CD14-positive monocyte (primary cell): ENCODE results near the gene CCR3. TPM values are rescaled to one million over a fixed set of nuclear protein-coding genes. Genes with fewer than 3 reads are reported as not detected.

Experiments
- DNase-seq, 3 donors: peaks; one replicate each; pipeline ENCODE4 v3.0.0-alpha.2; 2011 to 2022
- H2AFZ ChIP-seq: 2 replicates; pipeline ENCODE4 v1.6.0; 2012; ENCODE audit warnings: mild to moderate bottlenecking, low read depth, low read length, inconsistent platforms; ENCODE audit not compliant: insufficient read depth, poor library complexity, severe bottlenecking
- H3K27ac ChIP-seq, 2 donors: 1 replicate in 1 of 2; 2 replicates in 1 of 2; pipeline ENCODE4 v1.5.1; 2012 to 2013; ENCODE audit warnings: low read length in 2 of 2, control low read depth in 1 of 2, inconsistent platforms in 1 of 2, low read depth in 1 of 2, mild to moderate bottlenecking in 1 of 2
- H3K27me3 ChIP-seq, 2 donors: one replicate each; pipeline versions ENCODE4 v1.6.0 to v1.6.1; 2011 to 2013; ENCODE audit warnings: low read length in 2 of 2; ENCODE audit not compliant: control insufficient read depth in 2 of 2, insufficient read depth in 2 of 2
- H3K36me3 ChIP-seq, 2 donors: replicated peaks in 1 of 2; 1 replicate in 1 of 2; 2 replicates in 1 of 2; pipeline versions ENCODE4 v1.5.1 to v1.6.1; 2012 to 2013; ENCODE audit warnings: low read length in 2 of 2, control low read depth in 1 of 2, inconsistent platforms in 1 of 2, mild to moderate bottlenecking in 1 of 2; ENCODE audit not compliant: insufficient read depth in 2 of 2, control insufficient read depth in 1 of 2
- H3K4me1 ChIP-seq, 2 donors: 1 replicate in 1 of 2; 2 replicates in 1 of 2; pipeline versions ENCODE4 v1.5.1 to v1.6.1; 2012 to 2013; ENCODE audit warnings: low read length in 2 of 2, control low read depth in 1 of 2, inconsistent platforms in 1 of 2, mild to moderate bottlenecking in 1 of 2, moderate library complexity in 1 of 2; ENCODE audit not compliant: insufficient read depth in 2 of 2, control insufficient read depth in 1 of 2
- H3K4me2 ChIP-seq: replicated peaks from 2 replicates; pipeline ENCODE3; 2012; ENCODE audit warnings: low read length, moderate library complexity, mild to moderate bottlenecking; ENCODE audit not compliant: poor library complexity, severe bottlenecking; ENCODE audit errors: extremely low read depth
- H3K4me3 ChIP-seq, 3 experiments: fragments of 200-600 bp in 1 of 3; sonication (generic) in 1 of 3; replicated peaks in 1 of 3; 1 replicate in 2 of 3; 2 replicates in 1 of 3; pipeline ENCODE4 v1.5.1; 2011 to 2013; ENCODE audit warnings: low read length in 3 of 3, mild to moderate bottlenecking in 3 of 3, control low read depth in 2 of 3, low read depth in 2 of 3, inconsistent platforms in 1 of 3, moderate library complexity in 1 of 3
- H3K79me2 ChIP-seq: 2 replicates; pipeline ENCODE4 v1.6.0; 2012; ENCODE audit warnings: mild to moderate bottlenecking, control low read depth, inconsistent platforms, low read length, moderate library complexity; ENCODE audit not compliant: insufficient read depth
- H3K9ac ChIP-seq: 2 replicates; pipeline ENCODE4 v1.6.0; 2017; ENCODE audit warnings: low read length, mild to moderate bottlenecking; ENCODE audit not compliant: insufficient read depth, poor library complexity, severe bottlenecking
- H3K9me3 ChIP-seq, 2 donors: replicated peaks in 1 of 2; 1 replicate in 1 of 2; 2 replicates in 1 of 2; pipeline versions ENCODE4 v1.5.1 to v1.6.1; 2012 to 2013; ENCODE audit warnings: low read length in 2 of 2, control low read depth in 1 of 2; ENCODE audit not compliant: control insufficient read depth in 1 of 2, insufficient read depth in 1 of 2
- H4K20me1 ChIP-seq: 2 replicates; pipeline ENCODE4 v1.6.0; 2012; ENCODE audit warnings: mild to moderate bottlenecking, low read length, control low read depth, moderate library complexity; ENCODE audit not compliant: insufficient read depth
- H3K27ac Mint-ChIP-seq, 7 donors: one replicate each; pipeline ENCODE4 v1.8.0; 2020; ENCODE audit warnings: mild to moderate bottlenecking in 7 of 7, mixed read lengths in 7 of 7, moderate library complexity in 6 of 7, inconsistent platforms in 2 of 7
- H3K27me3 Mint-ChIP-seq, 3 donors: one replicate each; pipeline ENCODE4 v1.8.0; 2021 to 2022; ENCODE audit warnings: low read depth in 3 of 3, mild to moderate bottlenecking in 3 of 3, mixed read lengths in 3 of 3, moderate library complexity in 3 of 3, inconsistent platforms in 1 of 3
- H3K36me3 Mint-ChIP-seq, 2 donors: one replicate each; pipeline ENCODE4 v1.8.0; 2020; ENCODE audit warnings: mixed read lengths in 2 of 2, inconsistent platforms in 1 of 2, mild to moderate bottlenecking in 1 of 2
- H3K4me1 Mint-ChIP-seq: one replicate; pipeline ENCODE4 v1.8.0; 2020; ENCODE audit warnings: mild to moderate bottlenecking, mixed read lengths
- H3K4me3 Mint-ChIP-seq, 2 donors: one replicate each; pipeline ENCODE4 v1.8.0; 2020; ENCODE audit warnings: mild to moderate bottlenecking in 2 of 2, mixed read lengths in 2 of 2, moderate library complexity in 1 of 2
- H3K9me3 Mint-ChIP-seq, 7 donors: one replicate each; pipeline ENCODE4 v1.8.0; 2020 to 2022; ENCODE audit warnings: mixed read lengths in 7 of 7, mild to moderate bottlenecking in 6 of 7, moderate library complexity in 6 of 7, inconsistent platforms in 2 of 7
- CTCF ChIP-seq: fragments of 200-600 bp; IDR thresholded peaks from one replicate; pipeline ENCODE4 v1.8.0; 2022; ENCODE audit warnings: antibody characterized with exemption, mild to moderate bottlenecking
- WGBS: methylation state at CpG from one replicate; pipeline ENCODE4 v1.1.5; 2013; ENCODE audit warnings: missing lambda C conversion rate; ENCODE audit not compliant: insufficient coverage; 5-methylcytosine and 5-hydroxymethylcytosine counted together
- intact Hi-C, 2 donors: fragments of 100-400 bp; cut with micrococcal nuclease; formaldehyde crosslinking; loops; one replicate each; pipeline versions ENCODE4 v1.15.0 to v1.15.1; 2023
- polyA plus RNA-seq, 3 donors: library from polyadenylated mRNA; depleted of rRNA in 1 of 3; unstranded in 2 of 3; stranded (reverse) in 1 of 3; fragments of 300-500 nt in 2 of 3; fragments of >200 nt in 1 of 3; fragmentation: Illumina TruSeq in 2 of 3; gene quantifications; 1 replicate in 2 of 3; 2 replicates in 1 of 3; pipeline ENCODE4 v1.2.3, GENCODE V29; 2012 to 2021

CCR3 gene
- polyA plus RNA-seq, 3 donors = 0.38 to 0.74 (median 0.44) TPM

GRCh38 chr3:46281551-46281950 lies 39.3 kb downstream of the CCR3 start:
- no peak for TF ChIP-seq CTCF
- H3K4me3 ChIP-seq = no peak overlapping the region
- intact Hi-C loops = loop anchor here in 1 of 2 donors (5.0 kb wide), 1 partner anchor 86 kb away; no protein-coding TSS in a partner anchor
- no peaks in the 10 kb centered on the region for H4K20me1 ChIP-seq
- H3K79me2 ChIP-seq = no peaks in the 10 kb centered on the region
- H3K27ac ChIP-seq = no peak overlapping the region
- no peaks in the 10 kb centered on the region for H3K27me3 Mint-ChIP-seq
- H3K4me1 ChIP-seq = peaks cover 33 to 48% of the 10 kb centered on the region in 2 donors
- H3K36me3 Mint-ChIP-seq = peaks cover 4 to 15% of the 10 kb centered on the region in 2 donors
- no peak overlapping the region for H2AFZ ChIP-seq
- 100% methylated on average over 1 of the region's 1 CpG for WGBS
- no peak overlapping the region for H3K4me3 Mint-ChIP-seq
- H3K27me3 ChIP-seq = no peaks in the 10 kb centered on the region
- no peaks in the 10 kb centered on the region for H3K36me3 ChIP-seq
- no peak overlapping the region for H3K4me2 ChIP-seq
- peaks cover 0 to 5% of the 10 kb centered on the region in 2 donors for H3K9me3 ChIP-seq
- H3K4me1 Mint-ChIP-seq = peaks cover 52% of the 10 kb centered on the region
- peaks cover 3 to 14% (median 6%) of the 10 kb centered on the region in 7 donors for H3K9me3 Mint-ChIP-seq
- no peak overlapping the region for H3K9ac ChIP-seq
- DNase-seq = no peak
- H3K27ac Mint-ChIP-seq = no peak overlapping the region

GRCh38 chr3:46282041-46282440 lies 39.8 kb downstream of the CCR3 start:
- peaks cover 28 to 43% of the 10 kb centered on the region in 2 donors for H3K4me1 ChIP-seq
- no peaks in the 10 kb centered on the region for H3K79me2 ChIP-seq
- H2AFZ ChIP-seq = no peak overlapping the region
- intact Hi-C loops = loop anchor here in 1 of 2 donors (5.0 kb wide), 1 partner anchor 85 kb away; no protein-coding TSS in a partner anchor
- H3K4me2 ChIP-seq = no peak overlapping the region
- no peaks in the 10 kb centered on the region for H4K20me1 ChIP-seq
- no peak overlapping the region for H3K27ac ChIP-seq
- Mint-ChIP-seq H3K4me3 (no peak overlapping the region), H3K27me3 (no peaks in the 10 kb centered on the region), H3K9me3 (peaks cover 3 to 14% (median 6%) of the 10 kb centered on the region in 7 donors), H3K27ac (no peak overlapping the region), H3K4me1 (peaks cover 47% of the 10 kb centered on the region), H3K36me3 (peaks cover 4 to 15% of the 10 kb centered on the region in 2 donors)
- H3K9ac ChIP-seq = no peak overlapping the region
- 93% methylated on average over 3 of the region's 4 CpGs for WGBS
- H3K4me3 ChIP-seq = no peak overlapping the region
- H3K27me3 ChIP-seq = no peaks in the 10 kb centered on the region
- TF ChIP-seq CTCF = no peak
- peaks cover 0 to 5% of the 10 kb centered on the region in 2 donors for H3K9me3 ChIP-seq
- no peaks in the 10 kb centered on the region for H3K36me3 ChIP-seq
- DNase-seq = no peak
